D721Med (cell line): ENCODE measurements around the gene NPIPB6.

Source experiments
- DNase-seq: peaks from one replicate; pipeline ENCODE4 v3.0.0; 2011; ENCODE audit warnings: low spot score; ENCODE audit not compliant: insufficient read length
- FAIRE-seq: peaks from 2 replicates; lab custom pipeline; 2011; peaks lifted over from hg19 to GRCh38; lab: Jason Lieb, UNC
- TF ChIP-seq, protein P1 (sequence below): IDR thresholded peaks from 2 replicates; pipeline ENCODE4 v1.5.1; 2012; ENCODE audit warnings: mild to moderate bottlenecking, control low read depth; ENCODE audit not compliant: insufficient read depth; ENCODE audit errors: missing control alignments

The NPIPB6 gene

DNA sequence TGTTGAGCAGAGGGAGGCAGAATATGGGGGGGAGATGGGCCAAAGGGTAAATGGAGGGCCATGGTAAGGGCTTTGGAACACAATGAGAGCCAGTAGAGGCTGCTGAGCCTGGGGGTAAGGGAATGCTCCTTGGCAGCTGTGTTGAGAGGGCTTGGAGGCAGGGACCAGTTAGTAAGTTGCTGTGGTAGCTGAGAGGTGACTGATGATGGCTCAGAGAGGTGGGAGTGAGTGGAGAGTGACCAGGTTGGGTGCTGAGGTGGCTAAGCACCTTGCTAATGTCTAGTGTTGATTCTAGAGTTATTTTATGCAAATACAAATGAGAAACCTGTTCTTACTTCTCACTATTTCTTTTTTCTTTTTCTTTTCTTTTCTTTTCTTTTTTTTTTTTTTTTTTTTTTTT, 60.2 kb downstream of the NPIPB6 start:
- FAIRE-seq (no peak), DNase-seq (no peak)
- TF ChIP-seq, protein P1, sequence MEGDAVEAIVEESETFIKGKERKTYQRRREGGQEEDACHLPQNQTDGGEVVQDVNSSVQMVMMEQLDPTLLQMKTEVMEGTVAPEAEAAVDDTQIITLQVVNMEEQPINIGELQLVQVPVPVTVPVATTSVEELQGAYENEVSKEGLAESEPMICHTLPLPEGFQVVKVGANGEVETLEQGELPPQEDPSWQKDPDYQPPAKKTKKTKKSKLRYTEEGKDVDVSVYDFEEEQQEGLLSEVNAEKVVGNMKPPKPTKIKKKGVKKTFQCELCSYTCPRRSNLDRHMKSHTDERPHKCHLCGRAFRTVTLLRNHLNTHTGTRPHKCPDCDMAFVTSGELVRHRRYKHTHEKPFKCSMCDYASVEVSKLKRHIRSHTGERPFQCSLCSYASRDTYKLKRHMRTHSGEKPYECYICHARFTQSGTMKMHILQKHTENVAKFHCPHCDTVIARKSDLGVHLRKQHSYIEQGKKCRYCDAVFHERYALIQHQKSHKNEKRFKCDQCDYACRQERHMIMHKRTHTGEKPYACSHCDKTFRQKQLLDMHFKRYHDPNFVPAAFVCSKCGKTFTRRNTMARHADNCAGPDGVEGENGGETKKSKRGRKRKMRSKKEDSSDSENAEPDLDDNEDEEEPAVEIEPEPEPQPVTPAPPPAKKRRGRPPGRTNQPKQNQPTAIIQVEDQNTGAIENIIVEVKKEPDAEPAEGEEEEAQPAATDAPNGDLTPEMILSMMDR: no peak

DNA sequence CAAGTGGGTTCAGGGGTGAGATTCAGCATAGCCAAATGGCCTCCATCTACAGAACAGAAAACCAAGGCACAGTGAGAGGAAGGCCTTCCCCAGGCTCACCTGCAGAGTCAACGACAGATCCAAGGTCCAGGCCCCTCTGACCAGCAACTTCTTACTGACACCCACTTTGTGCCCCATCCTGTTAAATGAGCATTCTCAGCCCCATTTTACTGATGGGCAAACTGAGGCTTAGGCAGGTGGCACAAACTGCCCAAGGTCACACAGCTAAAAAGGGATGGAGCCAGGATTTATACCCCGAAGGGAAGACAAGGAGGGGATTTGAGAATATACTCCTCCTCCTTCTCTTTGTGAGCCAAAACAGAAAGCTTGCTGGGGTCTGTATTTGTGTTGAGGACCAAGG, 61.7 kb downstream of the NPIPB6 start:
- DNase-seq: no peak
- FAIRE-seq: no peak
- TF ChIP-seq, protein P1: no peak

DNA sequence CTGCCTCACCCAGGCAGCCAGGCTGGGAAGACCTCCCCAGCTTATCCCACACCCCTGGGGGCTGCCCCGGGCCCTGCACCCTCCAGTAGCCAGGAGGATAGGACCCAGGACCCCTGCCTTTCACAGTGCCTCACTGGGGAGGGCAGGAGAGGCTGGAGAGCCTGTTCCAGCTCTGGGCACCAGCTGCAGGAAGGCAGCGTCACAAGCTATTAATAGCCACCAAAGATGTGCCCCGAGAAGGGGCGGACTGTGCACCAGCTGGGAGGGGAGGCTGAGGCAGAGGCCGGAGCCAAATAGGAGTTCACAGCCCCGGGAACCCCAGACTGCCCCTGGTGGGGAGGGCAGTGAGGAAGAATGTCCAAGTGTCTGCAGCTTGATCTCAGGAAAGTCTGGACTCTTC, 62.2 kb downstream of the NPIPB6 start:
- no peak for DNase-seq
- TF ChIP-seq, protein P1: no peak
- no peak for FAIRE-seq

GRCh38 chr16:28300327-28300726, 63.0 kb downstream of the NPIPB6 start:
- TF ChIP-seq, protein P1: no peak
- DNase-seq (no peak), FAIRE-seq (no peak)

GRCh38 chr16:28298511-28298878, 64.8 kb downstream of the NPIPB6 start:
- FAIRE-seq (no peak), DNase-seq (no peak)
- TF ChIP-seq, protein P1: no peak

GRCh38 chr16:28297784-28298510, 65.4 kb downstream of the NPIPB6 start:
- FAIRE-seq (no peak), DNase-seq (no peak)
- TF ChIP-seq, protein P1: no peak

DNA sequence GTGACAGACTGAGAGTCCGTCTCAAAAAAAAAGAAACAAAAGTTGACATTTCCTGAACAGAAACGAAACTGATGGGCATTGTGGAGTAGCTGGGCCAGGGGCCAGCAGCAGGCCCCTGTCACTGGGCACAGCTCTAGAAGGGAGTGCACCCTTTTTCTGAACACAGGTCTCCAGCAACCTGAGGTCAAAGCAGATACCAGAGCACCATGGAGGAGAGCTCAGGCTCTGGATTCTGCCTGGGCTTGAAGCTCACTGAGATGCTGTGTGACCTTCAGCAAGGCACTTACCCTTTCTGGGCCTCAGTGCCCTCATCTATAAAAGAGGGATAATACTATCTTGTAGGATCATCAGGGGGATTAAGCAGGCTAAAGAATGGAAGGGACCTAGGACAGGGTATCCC, 66.0 kb downstream of the NPIPB6 start:
- DNase-seq (no peak), FAIRE-seq (no peak)
- TF ChIP-seq, protein P1: no peak
